MG63 (cell line): Measurements from ENCODE around the gene ERFL. TPM values are rescaled to one million over a fixed set of nuclear protein-coding genes. Genes with fewer than 3 reads are reported as not detected.

Experiments
- DNase-seq: peaks from one replicate; pipeline ENCODE4 v3.0.0-alpha.2; 2020
- H3K27me3 ChIP-seq: fragments of 250-450 bp; sonication (Bioruptor Pico); 2 replicates; pipeline ENCODE4 v1.5.1; 2020; ENCODE audit warnings: mild to moderate bottlenecking, moderate library complexity
- H3K36me3 ChIP-seq: fragments of 250-450 bp; sonication (Bioruptor Pico); 2 replicates; pipeline ENCODE4 v1.5.1; 2020; ENCODE audit warnings: mild to moderate bottlenecking, moderate library complexity
- H3K4me3 ChIP-seq: fragments of 250-450 bp; sonication (Bioruptor Pico); 2 replicates; pipeline ENCODE4 v1.5.1; 2020; ENCODE audit warnings: mild to moderate bottlenecking, moderate library complexity
- H3K9me3 ChIP-seq: fragments of 250-450 bp; sonication (Bioruptor Pico); 2 replicates; pipeline ENCODE4 v1.5.1; 2020; ENCODE audit warnings: mild to moderate bottlenecking, moderate library complexity
- total RNA-seq: library from RNA; depleted of rRNA; stranded (reverse); fragments of >200 nt; shearing (Covaris generic); gene quantifications from 2 replicates; pipeline ENCODE4 v1.2.3, GENCODE V29; 2014; ENCODE audit warnings: low replicate concordance

ERFL gene
- total RNA-seq, 1 experiment from 2014 or later: not detected

DNA sequence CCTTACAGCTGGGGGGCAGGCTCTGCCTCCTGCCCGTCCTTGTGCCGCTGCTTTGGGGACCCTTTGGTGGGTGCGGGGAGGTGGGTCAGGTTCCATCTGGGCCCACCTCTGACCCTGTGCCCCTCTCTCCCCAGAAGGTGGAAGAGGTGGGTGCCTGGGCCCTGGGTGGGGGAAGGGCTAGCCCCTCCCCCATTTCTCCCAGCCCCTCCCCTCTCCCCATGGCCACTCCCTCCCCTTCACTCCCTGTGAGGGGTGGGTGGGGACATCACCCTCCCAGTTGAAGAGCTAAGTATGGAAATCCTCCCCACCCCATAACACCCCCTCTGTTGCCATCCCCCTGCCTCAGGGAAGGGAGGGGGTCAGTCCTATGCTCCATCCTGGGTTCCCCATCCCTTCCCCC lies 31.1 kb downstream of the ERFL start:
- no peak for DNase-seq
- H3K27me3 ChIP-seq: no peaks in the 10 kb centered on the region
- no peaks in the 10 kb centered on the region for H3K9me3 ChIP-seq
- no peak overlapping the region for H3K4me3 ChIP-seq
- peaks cover 64% of the 10 kb centered on the region for H3K36me3 ChIP-seq

DNA sequence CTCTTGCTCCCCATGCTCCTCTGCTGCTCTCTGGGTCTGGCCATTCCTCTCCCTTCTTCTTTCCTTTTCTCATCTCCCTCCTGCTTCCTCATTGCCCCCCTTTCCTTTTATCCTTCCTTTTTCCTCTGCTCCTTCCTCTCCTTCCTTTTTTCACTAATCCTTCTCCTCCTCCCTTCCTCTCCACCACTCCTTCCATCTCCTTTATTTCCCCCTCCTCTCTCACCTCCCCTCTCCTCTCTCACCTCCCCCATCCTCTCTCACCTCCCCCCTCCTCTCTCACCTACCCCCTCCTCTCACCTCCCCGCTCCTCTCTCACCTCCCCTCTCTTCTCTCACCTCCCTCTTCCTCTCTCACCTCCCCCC lies 31.7 kb downstream of the ERFL start:
- Histone ChIP-seq H3K27me3 (no peaks in the 10 kb centered on the region), H3K4me3 (no peak overlapping the region), H3K9me3 (no peaks in the 10 kb centered on the region), H3K36me3 (peaks cover 62% of the 10 kb centered on the region)
- no peak for DNase-seq

DNA sequence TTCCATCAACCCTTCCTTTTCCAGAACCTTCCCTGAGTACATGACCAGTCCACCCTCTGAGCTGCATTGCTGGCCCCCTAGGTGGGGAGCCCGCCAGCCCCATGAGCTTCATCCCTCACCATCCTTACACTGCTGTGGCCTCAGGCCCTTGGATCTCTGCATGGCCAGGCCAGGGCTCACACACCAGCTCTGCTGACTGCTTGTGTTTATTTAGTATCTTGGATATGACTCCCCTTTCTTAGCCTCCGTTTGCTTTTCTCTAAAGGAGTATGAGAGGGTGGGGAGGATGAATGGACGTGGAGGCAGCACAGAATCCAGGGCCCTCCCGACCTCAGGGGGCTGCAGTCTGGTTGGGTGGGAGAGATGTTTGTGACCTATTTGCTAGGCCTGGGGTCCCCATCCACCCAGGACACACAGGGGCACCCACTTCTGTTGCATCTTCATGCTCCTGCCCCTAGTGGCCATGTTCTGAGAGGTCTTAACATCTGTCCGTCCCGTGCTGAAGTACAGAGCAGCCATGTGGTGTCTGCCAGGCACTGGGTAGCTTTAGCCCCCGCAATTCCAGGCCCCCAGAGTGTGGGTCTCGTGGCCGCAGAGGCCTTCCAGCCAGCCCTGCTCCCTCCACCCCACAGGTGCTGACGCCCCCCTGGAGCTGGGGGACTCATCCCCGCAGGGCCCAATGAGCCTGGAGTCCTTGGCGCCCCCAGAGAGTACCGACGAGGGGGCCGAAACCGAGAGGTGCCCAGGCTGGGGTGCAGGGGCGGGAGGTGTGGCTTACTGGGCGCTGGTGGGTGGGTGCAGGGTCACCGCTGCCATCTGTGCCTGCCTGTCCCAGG lies 32.3 kb downstream of the ERFL start:
- no peak for DNase-seq
- Histone ChIP-seq H3K27me3 (no peaks in the 10 kb centered on the region), H3K9me3 (no peaks in the 10 kb centered on the region), H3K4me3 (no peak overlapping the region), H3K36me3 (peaks cover 62% of the 10 kb centered on the region)

DNA sequence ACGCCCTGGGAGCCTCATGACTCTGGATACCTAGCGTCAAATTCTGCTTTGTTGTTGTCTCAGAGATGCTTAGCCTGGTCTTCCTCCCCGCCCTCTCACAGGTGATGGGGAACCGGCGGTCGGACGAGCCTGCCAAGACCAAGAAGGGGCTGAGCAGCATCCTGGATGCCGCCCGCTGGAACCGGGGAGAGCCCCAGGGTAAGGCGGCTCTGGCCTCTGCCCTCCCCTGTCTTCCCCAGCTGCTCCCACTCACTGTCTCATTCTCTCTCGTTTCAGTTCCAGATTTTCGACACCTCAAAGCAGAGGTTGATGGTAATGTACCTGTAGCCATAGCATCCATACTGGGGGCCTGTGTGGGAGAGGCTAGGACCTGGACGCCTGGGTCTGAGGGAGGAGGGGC lies 33.9 kb downstream of the ERFL start:
- Histone ChIP-seq H3K27me3 (no peaks in the 10 kb centered on the region), H3K36me3 (peaks cover 62% of the 10 kb centered on the region)

DNA sequence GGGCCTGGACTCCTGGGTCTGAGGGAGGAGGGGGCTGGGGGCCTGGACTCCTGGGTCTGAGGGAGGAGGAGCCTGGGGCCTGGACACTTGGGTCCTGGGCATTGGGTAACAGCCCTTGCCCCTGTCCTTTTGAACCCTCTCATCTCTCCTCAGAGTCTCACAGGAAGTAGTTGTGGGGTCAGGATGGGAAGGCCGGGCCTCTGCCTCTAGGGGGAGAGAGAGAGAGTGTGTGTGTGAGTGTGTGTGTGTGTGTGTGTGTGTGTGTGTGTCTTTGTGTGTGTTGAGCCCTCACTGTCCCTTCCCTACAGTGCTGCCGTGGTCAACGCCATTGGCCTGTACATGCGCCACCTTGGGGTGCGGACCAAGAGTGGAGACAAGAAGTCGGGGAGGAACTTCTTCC lies 34.4 kb downstream of the ERFL start:
- Histone ChIP-seq H3K9me3 (no peaks in the 10 kb centered on the region), H3K27me3 (no peaks in the 10 kb centered on the region), H3K36me3 (peaks cover 64% of the 10 kb centered on the region), H3K4me3 (no peak overlapping the region)
- no peak for DNase-seq

More for the DNA sequence above, 33.9 kb downstream of the ERFL start:
- DNase-seq: no peak
- Histone ChIP-seq H3K4me3 (no peak overlapping the region), H3K9me3 (no peaks in the 10 kb centered on the region)

DNA sequence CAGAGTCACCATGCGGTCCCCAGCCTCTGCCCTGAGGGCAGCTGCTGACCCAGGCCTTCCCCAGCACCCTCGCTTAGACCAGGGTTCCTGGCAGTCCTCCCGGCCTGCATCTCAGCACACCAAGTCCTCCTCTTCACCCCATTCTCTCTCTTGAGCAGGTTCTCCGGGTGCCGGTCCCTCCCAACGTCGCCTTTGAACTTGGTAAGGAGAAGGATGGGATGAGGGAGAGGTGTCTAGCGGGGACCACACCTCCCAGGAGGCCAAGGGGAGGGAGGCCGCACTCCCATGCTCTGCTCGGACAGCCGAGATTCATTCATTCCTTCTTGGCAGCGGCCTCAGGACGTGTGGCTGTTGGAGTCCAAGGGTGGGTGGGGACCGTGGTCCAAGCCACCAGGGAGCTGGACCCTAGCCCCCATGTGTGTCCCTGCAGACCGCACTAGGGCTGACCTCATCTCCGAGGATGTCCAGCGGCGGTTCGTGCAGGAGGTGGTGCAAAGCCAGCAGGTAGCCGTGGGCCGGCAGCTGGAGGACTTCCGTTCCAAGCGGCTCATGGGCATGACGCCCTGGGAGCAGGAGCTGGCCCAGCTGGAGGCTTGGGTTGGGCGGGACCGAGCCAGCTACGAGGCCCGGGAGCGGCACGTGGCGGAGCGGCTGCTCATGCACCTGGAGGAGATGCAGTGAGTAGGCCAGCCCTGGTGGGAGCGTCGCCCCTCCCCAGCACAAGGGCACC lies 35.9 kb downstream of the ERFL start:
- Histone ChIP-seq H3K36me3 (peaks cover 64% of the 10 kb centered on the region), H3K4me3 (no peak overlapping the region), H3K9me3 (no peaks in the 10 kb centered on the region), H3K27me3 (no peaks in the 10 kb centered on the region)
- DNase-seq: no peak

DNA sequence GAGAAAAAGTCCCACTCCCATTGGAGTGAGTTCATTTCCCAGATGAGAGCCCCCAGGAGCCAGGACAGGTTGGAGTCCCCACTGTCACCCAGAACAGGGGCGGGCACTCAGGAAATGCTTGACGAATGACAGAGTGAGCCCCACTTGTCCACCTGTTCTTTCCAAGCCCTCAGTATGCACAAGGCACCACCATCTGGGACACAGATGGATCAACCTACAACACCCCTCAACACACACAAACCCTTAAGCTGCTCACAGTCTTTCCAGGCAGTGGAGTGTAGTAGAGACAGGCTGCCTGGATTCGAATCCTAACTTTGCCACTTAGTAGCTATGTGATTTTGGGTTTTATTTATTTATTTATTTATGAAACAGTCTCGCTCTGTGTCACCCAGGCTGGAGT lies 37.3 kb downstream of the ERFL start:
- Histone ChIP-seq H3K27me3 (no peaks in the 10 kb centered on the region), H3K9me3 (no peaks in the 10 kb centered on the region), H3K36me3 (peaks cover 70% of the 10 kb centered on the region), H3K4me3 (no peak overlapping the region)
- no peak for DNase-seq

DNA sequence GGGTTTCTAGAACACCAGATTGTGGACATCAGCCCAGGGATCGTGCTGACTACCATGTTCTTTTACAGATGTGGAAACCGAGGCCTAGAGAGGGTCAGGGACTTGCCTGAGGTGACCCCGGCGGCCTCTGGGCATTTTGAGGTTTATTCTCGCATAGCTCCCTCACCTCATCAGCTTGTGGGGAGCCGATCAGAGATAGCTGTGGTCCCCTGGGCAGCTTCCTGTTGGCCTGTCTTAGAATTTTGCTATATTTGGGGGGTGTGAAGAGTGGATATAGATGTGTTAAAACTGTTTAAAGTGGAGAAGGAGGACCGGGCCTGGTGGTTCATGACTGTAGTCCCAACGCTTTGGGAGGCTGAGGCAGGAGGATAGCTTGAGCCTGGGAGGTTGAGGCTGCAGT lies 38.4 kb downstream of the ERFL start:
- no peaks in the 10 kb centered on the region for H3K27me3 ChIP-seq
- H3K36me3 ChIP-seq: peaks cover 70% of the 10 kb centered on the region
- no peak overlapping the region for H3K4me3 ChIP-seq
- H3K9me3 ChIP-seq: no peaks in the 10 kb centered on the region
- no peak for DNase-seq

DNA sequence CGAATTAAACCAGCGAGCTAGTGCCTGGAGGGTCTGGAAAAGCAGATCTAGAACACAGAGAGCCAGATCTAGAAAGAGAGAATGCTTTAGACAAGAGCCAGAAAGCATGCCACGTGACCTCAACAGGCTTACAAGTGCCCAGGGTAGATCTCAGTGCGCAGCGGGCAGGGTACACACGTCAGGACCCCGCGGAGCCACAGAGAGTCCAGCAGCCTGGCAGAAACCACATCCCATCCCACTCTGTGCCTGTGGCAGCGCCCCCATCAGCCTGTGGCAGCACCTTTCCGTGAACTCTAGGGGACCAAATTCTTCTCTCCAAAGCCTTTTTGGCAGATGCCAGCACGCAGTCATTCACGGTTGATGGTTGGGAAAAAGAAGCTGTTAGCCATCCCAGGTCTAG lies 39.3 kb downstream of the ERFL start:
- Histone ChIP-seq H3K4me3 (no peak overlapping the region), H3K9me3 (no peaks in the 10 kb centered on the region), H3K27me3 (no peaks in the 10 kb centered on the region), H3K36me3 (peaks cover 70% of the 10 kb centered on the region)
- no peak for DNase-seq

DNA sequence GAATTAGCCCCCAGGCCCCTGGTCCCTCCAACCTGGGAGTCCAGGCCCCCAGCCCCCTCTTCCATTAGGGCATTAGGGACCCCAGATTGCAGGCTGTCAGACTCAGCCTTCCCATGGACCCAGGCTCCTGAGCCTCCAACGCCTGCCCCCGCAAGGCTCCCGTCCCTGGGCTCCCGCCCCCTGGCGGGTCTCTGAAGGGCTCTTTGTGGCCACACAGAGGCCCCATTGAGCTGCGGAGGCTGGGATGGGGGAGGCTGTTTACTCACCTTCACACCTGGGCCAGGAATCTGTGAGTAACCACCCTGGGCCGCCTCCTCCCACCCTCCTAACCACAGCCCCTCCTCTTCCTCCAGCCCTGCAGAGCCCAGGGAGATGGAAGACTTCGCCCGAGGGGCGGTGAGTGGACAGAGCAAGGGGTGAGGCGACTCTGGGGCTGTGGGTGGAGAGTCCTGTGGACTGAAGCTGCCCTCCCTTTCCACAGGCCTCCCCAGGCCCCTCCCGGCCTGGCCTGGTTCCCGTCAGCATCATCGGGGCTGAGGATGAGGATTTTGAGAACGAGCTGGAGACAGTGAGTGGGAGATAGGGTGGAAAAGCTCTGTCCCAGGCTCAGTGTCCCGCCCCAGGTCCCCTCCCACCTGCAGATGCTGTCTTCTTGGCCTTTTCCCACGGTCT lies 40.4 kb downstream of the ERFL start:
- Histone ChIP-seq H3K9me3 (no peaks in the 10 kb centered on the region), H3K27me3 (no peaks in the 10 kb centered on the region), H3K36me3 (peaks cover 75% of the 10 kb centered on the region), H3K4me3 (no peak overlapping the region)
- DNase-seq: no peak

DNA sequence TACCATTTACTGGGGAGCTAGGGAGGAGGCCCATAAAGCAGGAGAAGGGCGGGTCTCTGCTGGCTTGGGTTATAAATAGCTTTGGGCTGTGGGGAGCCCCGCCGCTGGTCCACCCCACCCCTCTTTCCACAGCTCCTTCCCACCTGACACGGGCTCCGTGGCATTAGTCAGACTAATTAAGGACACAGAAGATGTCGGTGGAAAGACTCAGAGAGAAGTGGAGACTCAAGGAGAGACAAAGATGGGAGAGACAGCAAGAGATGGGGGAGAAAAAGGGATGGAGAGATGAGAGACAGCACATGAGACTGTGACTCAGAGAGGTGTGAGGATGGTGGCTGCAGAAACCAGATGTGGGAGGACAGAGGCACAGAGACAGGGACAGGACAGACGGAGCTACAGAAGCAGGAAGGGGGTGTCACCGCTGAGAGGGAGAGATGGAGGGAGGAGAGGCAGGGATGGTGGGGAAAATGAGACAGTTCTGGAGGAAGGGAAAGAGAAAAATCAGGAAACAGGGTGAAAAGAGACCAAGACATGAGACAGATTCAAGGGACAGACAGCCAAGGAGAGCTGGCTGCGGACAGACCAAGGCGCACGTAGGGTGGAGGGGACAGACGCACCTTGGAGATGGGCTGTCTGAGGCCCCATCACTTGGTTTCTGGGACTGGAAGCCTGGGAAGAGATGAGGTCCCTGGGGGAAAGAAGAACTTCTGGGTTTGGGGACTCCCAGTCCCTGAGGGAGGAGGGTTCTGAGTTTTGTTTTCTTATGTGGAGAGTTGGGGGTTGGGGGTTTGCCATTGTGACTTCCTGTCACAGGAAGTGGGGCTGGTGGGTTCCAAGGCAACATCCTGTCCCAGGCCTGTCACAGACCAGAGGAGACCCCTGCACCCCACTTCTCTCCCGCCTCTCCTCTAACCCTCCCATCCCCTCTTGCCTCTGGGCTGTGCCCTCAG lies 41.2 kb downstream of the ERFL start:
- Histone ChIP-seq H3K4me3 (no peak overlapping the region), H3K27me3 (no peaks in the 10 kb centered on the region), H3K9me3 (no peaks in the 10 kb centered on the region), H3K36me3 (peaks cover 70% of the 10 kb centered on the region)
- no peak for DNase-seq

DNA sequence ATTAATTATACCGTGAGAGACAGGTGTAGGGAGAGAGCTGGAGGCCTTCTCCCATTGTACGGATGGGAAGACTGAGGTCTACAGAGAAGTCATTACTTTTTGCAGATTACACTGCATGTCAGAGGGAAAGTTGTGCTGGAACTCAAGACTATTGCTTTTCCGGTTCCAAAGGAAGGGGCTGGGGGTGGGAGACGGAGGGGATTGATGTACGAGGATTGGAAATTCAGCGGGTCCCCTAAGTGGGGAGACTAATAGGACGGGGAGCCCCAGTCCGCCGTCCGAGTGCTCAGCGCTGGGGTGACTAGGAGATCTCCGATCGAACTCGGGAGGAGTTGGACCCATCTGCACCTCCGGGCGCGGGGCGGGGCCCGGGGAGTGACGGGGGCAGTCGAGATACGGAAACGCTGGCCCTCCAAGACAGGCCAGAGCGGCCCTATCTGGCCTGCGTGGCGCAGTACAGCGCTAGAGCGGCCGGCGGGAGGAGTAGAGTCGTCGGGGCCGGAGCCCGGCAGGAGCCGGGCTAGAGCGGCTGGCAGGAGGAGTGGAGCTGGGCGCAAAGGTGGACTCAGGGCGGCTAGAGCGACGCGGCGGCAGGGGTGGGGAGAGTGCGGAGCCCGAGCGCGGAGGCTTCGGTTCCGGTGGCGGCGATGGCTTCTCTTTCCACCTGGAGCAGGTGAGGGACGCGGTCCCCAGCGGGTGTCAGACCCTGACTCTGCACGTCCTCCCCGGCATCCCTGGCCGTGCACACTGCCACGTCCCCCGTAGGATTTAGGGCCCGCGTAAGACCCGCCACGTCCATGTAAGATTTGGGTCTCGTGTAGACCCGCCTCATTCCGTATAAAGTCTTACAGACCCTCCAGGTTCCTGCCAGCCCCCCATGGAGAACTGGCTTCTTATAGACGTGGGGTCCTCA lies 44.2 kb downstream of the ERFL start:
- Histone ChIP-seq H3K9me3 (no peaks in the 10 kb centered on the region), H3K4me3 (peak overlapping the region; percentile 92), H3K27me3 (no peaks in the 10 kb centered on the region), H3K36me3 (peaks cover 45% of the 10 kb centered on the region)
- peak; percentile 98 for DNase-seq

DNA sequence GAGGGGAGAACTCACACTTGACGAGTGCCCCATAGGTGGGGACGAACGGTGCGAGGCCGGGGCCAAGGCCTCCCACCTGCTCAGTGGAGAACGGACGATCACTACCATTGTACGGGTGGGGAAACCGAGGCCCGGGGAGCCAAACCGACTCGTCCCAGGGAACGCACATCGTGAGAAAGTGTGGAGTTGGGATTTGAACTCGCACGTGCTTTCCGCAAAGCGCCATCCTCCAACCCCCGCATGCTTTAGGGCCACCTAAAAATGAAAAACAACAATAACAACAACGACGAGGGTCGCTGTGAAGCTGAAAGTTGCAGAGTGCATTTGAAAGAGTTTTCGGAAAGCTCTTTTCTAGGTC lies 44.8 kb downstream of the ERFL start:
- Histone ChIP-seq H3K36me3 (peaks cover 40% of the 10 kb centered on the region), H3K9me3 (no peaks in the 10 kb centered on the region), H3K4me3 (peak overlapping the region; percentile 92), H3K27me3 (no peaks in the 10 kb centered on the region)
- no peak for DNase-seq

DNA sequence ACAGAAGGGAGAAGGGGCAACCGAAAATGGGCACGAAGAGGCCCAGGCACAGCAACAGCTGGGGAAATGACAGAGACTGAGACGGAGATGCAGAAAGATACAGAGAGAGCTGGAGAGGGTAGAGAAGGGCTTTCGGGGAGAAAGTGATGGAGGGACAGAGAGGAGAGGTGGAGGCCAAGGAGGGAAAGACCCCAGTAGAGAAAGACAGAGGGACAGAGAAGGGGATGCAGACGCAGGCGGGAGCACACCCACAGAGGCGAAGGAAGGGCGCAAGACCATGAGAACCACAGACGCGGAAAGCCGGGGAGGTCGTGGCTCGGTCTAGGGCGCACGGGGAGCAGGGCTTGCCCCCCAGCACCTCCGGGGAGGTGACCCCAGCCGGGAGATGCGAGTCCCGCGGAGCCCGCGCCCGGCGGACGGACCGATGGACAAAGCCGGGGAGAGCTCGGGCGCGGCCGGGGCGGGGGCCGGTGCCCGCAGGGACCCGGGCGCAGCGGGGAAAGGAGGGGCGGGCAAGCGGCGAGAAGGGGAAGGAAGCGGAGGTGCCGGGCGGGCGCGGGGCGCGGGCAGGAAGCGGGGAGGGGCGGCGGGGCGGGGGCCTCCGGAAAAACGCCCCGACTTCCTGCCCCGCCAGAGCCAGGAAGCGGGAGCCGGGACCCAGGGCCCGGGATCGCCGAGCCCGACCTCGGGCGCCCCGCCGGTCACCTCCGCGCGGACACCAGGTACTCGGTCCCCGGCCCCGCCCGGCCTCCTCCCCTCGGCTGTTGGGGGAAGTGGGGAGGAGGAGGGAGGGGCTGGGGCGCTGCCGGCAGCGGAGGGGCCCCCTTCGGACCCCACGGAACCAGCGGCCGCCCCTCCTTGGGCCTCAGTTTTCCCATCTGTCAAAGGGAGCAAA lies 45.4 kb downstream of the ERFL start, which contains the start of gene ARHGEF1:
Gene ARHGEF1, plus strand, starts transcription at position 617 of the 895 bp plus-strand sequence. CDS start 4,899 bp downstream, outside the sequence.
- DNase-seq: peak; percentile 82
- no peaks in the 10 kb centered on the region for H3K9me3 ChIP-seq
- H3K36me3 ChIP-seq: peaks cover 34% of the 10 kb centered on the region
- H3K4me3 ChIP-seq: peak within 1 kb of the TSS; percentile 92
- H3K27me3 ChIP-seq: no peaks in the 10 kb centered on the region

DNA sequence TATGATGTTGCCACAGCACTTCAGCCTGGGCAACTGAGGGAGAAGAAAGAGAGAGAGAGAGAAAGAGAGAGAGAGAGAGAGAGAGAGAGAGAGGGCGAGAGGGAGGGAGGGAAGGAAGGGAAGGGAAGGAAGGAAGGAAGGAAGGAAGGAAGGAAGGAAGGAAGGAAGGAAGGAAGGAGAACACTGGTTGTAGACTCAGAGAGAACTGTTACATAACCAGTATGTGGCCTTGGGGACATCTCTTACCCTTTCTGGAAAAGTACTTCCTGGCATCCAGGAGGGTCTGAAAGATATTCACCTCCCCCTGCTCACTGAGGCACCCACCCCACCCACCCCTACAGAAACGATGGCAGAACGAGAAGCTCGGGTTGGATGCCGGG lies 47.9 kb downstream of the ERFL start:
- no peak for DNase-seq
- Histone ChIP-seq H3K27me3 (no peaks in the 10 kb centered on the region), H3K36me3 (peaks cover 13% of the 10 kb centered on the region), H3K9me3 (no peaks in the 10 kb centered on the region), H3K4me3 (no peak overlapping the region)
